ENCODE data around the gene C20orf141.

DNA sequence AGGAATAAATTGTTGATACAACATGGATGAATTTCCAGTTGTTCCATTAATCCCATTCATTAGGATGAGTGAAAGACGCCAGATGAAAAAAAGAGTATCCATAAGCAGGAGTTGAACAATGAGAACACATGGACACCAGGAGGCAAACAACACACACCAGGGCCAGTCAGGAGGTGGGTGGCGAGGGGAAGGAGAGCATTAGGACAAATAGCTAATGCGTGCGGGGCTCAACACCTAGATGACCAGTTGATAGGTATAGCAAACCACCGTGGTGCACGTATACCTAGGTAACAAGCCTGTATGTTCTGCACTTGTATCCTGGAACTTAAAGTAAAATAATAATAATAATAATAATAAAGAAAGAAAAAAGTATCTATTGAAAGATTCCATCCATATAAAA lies 14.6 kb downstream of the C20orf141 start:
- TF ChIP-seq, protein P1, sequence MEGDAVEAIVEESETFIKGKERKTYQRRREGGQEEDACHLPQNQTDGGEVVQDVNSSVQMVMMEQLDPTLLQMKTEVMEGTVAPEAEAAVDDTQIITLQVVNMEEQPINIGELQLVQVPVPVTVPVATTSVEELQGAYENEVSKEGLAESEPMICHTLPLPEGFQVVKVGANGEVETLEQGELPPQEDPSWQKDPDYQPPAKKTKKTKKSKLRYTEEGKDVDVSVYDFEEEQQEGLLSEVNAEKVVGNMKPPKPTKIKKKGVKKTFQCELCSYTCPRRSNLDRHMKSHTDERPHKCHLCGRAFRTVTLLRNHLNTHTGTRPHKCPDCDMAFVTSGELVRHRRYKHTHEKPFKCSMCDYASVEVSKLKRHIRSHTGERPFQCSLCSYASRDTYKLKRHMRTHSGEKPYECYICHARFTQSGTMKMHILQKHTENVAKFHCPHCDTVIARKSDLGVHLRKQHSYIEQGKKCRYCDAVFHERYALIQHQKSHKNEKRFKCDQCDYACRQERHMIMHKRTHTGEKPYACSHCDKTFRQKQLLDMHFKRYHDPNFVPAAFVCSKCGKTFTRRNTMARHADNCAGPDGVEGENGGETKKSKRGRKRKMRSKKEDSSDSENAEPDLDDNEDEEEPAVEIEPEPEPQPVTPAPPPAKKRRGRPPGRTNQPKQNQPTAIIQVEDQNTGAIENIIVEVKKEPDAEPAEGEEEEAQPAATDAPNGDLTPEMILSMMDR (IDR thresholded peaks at IDR 0.05), result no peak
- TF ChIP-seq ZFX (IDR thresholded peaks at IDR 0.05; ENCODE audit: borderline replicate concordance), result no peak

All from 22Rv1 (cell line).